RWPE1 (cell line): Measurements from ENCODE around the gene BLOC1S2.
"Not testable (repeated sequence)": the region's sequence is repeated elsewhere in the genome, so short reads cannot be mapped to it uniquely, and the experiment has no call there.

Source experiments
- CTCF ChIA-PET: fragments of 350-600 bp; sonication (Branson Sonifier 250); formaldehyde crosslinking; extraction: SDS; loops from one replicate; lab custom pipeline; 2021; lab: Yijun Ruan, JAX
- POLR2A ChIA-PET: fragments of 400-600 bp; formaldehyde crosslinking; extraction: SDS; loops from one replicate; lab custom pipeline; 2020; ENCODE audit warnings: antibody characterized with exemption; ENCODE audit not compliant: low non-redundant PET; lab: Yijun Ruan, JAX
- DNase-seq: peaks from one replicate; pipeline ENCODE4 v3.0.0; 2012; ENCODE audit warnings: low spot score
- H3K27ac ChIP-seq: fragments of 450-650 bp; 2 replicates; pipeline ENCODE4 v1.5.1; 2017
- CTCF ChIP-seq: fragments of 450-650 bp; conservative IDR thresholded peaks from 2 replicates; pipeline ENCODE4 v1.5.1; 2017; ENCODE audit warnings: low read depth, mild to moderate bottlenecking

The BLOC1S2 gene

GRCh38 chr10:100311298-100311697 lies 24.8 kb upstream of the BLOC1S2 start:
- H3K27ac ChIP-seq, result no peak overlapping the region
- no peak for TF ChIP-seq CTCF
- POLR2A ChIA-PET, result no interaction called here
- CTCF ChIA-PET, result no interaction called here
- DNase-seq, result no peak

GRCh38 chr10:100307684-100308083 lies 21.2 kb upstream of the BLOC1S2 start:
- no peak overlapping the region for H3K27ac ChIP-seq
- no peak for DNase-seq
- ChIA-PET CTCF (interaction anchor here (0.7 kb wide), 1 partner anchor 40 kb away, joined by 3 read pairs; the partner anchor contains the start of gene SCD), POLR2A (no interaction called here)
- no peak for TF ChIP-seq CTCF

- no peak overlapping the region for H3K27ac ChIP-seq
- ChIA-PET CTCF (no interaction called here), POLR2A (no interaction called here)
- TF ChIP-seq CTCF, result no peak
- DNase-seq, result no peak
Observed at GRCh38 chr10:100306861-100307260, 20.4 kb upstream of the BLOC1S2 start.

GRCh38 chr10:100304414-100304813 lies 17.9 kb upstream of the BLOC1S2 start:
- ChIA-PET POLR2A (no interaction called here), CTCF (interaction anchor here (0.5 to 1.1 kb wide), 7 partner anchors 12 to 207 kb away, joined by 3 to 8 read pairs (median 3); no protein-coding TSS in a partner anchor)
- H3K27ac ChIP-seq, result no peak overlapping the region
- no peak for DNase-seq
- TF ChIP-seq CTCF, result no peak

- H3K27ac ChIP-seq, result no peak overlapping the region
- CTCF ChIA-PET, result interaction anchor here (0.6 to 1.1 kb wide), 11 partner anchors 9 to 215 kb away, joined by 3 to 8 read pairs (median 4); no protein-coding TSS in a partner anchor
- POLR2A ChIA-PET, result no interaction called here
- peak; percentile 76 for TF ChIP-seq CTCF
- DNase-seq, result peak; percentile 62
Observed at GRCh38 chr10:100303724-100304319, 17.3 kb upstream of the BLOC1S2 start.

- CTCF ChIA-PET, DNase-seq, H3K27ac ChIP-seq, POLR2A ChIA-PET: not testable (repeated sequence)
Observed at GRCh38 chr10:100301123-100301522, 14.6 kb upstream of the BLOC1S2 start.

GRCh38 chr10:100297242-100297641 lies 10.8 kb upstream of the BLOC1S2 start:
- TF ChIP-seq CTCF, result no peak
- ChIA-PET POLR2A (no interaction called here), CTCF (interaction anchor here (0.6 kb wide), 1 partner anchor 136 kb away, joined by 3 read pairs; no protein-coding TSS in a partner anchor)
- DNase-seq, result no peak
- no peak overlapping the region for H3K27ac ChIP-seq
